Left forelimb (tissue), 1 donor: ENCODE results near the gene ABCB10.
"Not testable (repeated sequence)": the region's sequence is repeated elsewhere in the genome, so short reads cannot be mapped to it uniquely, and the experiment has no call there.

ENCODE experiments used
- DNase-seq: peaks from one replicate; pipeline ENCODE4 v3.0.0-alpha.2; 2018; ENCODE audit warnings: low spot score

Gene ABCB10

GRCh38 chr1:229558460-229559335, at the start of gene ABCB10:
Gene ABCB10, minus strand, starts transcription at chr1:229558707. Its CDS starts 55 bp downstream, at chr1:229558652.
- peak; percentile 97 for DNase-seq

DNA sequence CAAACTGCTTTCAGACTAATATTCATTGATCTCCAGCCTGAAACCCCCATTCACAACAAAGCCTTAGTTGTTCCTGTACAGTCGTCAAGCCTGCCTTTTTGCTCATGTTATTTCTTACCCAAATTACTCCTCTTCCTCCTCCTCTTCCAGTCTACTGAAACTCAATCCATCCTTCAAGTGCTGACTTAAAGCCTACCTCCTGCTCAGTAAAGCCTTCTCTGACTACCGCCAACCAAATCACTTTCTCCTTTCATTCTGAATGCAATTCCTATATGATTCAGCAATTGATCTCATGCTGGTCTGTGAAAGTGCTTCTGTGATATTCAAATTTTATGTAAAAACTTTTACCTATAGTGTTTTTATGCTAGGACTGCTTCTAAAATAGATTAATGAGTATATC, 48.9 kb upstream of the ABCB10 start:
- DNase-seq = no peak

DNA sequence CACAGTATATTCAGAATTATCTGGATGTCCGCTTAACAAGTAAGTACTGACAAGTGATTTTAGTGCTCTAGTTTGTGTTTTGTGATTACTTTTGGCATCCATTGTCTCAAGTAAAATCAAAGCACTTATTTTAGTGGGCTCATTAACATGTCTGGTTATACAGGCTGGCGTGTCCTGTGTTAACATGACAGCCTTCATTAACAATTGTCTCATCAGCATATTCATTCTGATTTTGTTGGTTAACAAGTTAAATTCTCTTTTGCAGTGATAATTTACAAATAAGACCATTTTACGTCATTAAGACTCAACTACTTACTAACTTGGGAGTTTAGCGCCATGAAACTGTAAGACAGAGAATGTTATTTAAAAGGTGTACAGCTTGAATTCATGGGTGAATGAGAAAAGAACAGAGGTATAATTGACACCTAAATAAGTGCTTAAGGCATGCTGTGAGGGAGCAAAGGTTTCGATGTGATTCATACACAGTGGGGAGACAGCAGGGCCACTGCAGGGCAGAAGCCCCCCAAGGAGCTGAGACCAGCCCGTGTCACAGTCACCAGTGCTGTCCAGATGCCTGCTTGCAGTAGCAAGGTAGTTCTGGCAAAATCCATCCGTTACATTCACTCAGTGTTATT, 45.0 kb upstream of the ABCB10 start:
- no peak for DNase-seq

DNA sequence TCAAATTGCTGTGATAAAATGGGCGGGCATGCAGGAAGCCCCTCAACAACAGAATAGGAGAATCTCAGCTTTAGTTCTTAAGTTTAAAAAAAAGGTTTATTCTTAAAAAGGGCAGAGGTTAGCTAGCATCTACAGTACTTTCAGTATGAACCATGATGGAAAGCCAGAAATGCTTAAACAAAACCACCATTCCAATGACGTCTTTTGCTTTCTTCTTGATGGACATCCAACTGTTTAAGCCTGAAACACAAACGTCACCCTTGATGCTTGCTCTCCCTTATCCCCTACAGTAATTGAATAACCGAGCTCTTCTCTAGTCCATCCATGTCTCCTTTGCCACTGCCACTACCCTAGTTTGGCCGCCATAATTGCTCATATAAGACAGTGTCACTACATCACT, 41.7 kb upstream of the ABCB10 start:
- DNase-seq = no peak

- no peak for DNase-seq
Observed at GRCh38 chr1:229599218-229599954, 40.9 kb upstream of the ABCB10 start.

DNA sequence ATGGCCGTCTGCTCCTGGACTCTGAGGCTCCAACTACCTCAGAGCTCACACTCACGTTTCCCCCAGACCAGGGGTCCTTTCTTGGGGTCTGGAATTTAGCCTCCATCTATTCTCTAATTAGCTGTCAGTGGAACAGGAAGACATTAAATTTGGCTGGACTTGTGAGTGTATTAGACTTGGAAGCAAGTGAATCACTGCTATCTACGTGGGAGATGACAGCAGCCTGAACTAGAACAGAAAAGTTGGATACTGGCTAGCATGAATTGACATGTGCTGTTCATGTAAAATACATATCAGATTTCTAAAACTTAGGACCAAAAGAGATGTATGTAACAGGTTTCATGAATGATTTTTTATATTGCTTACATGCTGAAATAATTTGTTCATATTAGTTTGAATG, 39.4 kb upstream of the ABCB10 start:
- no peak for DNase-seq

DNA sequence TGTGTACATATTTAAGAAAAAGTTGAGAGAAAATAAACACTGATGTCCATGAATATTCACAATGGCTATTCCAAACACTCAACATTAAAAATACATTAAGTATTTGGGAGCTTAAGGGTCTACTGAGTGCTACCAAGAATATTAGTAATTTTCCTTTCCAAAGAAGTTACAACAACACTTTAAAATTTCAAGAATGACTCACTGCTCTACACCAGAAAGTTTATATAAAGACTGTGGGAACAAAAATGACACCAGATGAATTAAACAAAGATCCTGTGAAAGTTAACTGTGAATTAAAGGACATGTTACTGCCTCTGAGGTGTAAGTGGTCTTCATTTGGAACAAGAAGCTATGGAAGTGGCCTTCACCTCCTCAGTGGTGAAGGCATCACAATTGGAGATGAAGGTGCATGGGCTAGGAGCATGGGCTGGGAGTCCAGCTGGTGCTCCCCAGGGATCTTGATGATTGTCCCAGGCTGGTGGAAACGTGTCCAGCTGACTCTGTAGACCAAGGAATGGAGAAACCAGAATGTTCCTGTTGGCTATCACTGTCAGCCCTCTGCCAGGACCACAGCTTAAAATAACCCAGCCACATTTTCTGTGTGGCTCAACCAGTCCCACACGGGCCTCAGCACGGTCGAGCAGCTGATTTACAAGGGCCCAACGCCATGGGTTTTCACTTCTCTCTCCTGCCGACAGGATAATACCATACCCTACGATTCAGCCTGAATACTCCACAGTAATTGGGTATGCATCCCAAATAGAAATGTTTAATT, 38.6 kb upstream of the ABCB10 start:
- no peak for DNase-seq

DNA sequence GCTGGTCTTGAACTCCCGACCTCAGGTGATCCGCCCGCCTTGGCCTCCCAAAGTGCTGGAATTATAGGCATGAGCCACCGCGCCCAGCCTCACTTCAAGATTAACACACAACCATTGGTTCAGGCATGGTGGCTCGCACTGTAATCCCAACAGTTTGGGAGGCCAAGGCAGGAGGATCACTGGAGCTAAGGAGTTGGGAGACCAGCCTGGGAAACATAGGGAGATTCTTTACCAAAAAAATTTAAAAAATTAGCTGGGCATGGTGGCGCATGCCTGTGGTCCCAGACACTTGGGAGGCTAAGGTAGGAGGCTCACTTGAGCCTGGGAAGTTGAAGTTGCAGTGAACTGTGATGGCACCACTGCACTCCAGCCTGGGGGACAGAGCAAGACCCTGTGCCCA, 37.4 kb upstream of the ABCB10 start:
- DNase-seq = not testable (repeated sequence)

DNA sequence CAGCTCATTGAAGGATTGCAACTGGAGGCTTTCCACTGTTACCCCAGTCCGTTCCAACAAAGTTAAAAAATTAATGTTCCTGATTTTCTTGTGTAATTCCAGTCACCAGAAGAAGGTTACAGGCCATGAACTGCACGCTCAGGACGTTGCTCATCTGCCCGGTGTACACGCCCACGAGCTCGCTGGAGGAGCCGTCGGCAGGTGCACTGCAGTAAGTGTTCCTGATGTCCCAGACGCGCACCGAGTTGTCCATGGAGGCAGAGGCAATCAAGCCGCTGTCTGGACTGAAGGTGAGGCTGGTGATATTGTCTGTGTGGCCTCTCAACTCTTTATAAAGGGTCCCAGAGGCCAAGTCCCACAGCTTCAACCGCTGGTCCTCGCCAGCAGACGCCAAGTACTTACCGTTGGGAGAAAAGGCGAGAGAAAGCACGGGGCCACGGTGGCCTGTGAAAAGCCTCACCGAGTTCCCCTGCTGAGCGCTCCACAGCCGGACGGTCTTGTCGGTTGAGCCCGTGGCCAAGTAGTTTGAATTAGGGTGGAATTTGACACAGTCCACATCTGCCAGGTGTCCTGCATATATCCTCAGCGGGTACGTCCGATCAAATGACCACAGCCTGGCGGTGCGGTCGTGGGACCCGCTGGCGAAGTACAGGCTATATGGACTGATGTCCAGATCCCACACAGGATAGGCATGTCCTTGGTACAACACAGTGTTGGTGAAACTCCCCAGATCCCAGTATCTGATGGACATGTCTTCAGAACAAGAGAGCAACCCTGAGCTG, 35.9 kb upstream of the ABCB10 start:
- no peak for DNase-seq

- no peak for DNase-seq
Observed at GRCh38 chr1:229593800-229594199, 35.3 kb upstream of the ABCB10 start.

DNA sequence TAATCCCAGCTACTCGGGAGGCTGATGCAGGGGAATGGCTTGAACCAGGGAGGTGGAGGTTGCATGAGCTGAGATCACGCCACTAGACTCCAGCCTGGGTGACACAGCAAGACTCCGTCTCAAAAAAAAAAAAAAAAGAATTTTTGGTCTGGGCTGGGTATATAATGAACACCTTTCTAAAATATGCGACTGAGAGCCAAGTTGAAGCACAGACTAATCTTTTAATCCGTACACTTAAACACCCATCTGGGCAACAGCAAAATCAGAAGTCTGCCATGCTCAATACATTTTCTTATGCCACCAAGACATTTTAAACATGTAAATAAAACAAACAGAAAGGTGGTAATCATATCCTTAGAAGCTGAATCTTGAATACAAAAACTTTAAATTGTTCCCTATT, 31.6 kb upstream of the ABCB10 start:
- DNase-seq = no peak

DNA sequence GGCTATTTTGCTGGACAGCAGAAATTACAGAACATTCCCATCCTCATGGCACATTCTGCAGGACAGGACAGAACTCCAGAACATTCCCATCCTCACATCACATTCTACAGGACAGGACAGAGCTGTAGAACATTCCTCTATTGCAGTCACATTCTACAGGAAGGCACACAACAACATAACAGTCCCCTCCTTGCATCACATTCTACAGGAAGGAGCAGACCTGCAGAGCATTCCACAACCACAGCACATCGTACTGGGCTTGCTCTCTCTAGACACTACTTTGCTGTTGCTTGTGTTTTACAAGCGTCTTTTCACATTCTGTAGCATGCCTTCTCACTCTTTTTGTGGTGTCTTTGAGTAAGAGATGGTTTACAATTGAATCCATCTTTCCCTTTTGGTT, 26.8 kb upstream of the ABCB10 start:
- no peak for DNase-seq

GRCh38 chr1:229582715-229583114, 24.2 kb upstream of the ABCB10 start:
- DNase-seq = no peak

- no peak for DNase-seq
Observed at GRCh38 chr1:229582011-229582694, 23.6 kb upstream of the ABCB10 start.

DNA sequence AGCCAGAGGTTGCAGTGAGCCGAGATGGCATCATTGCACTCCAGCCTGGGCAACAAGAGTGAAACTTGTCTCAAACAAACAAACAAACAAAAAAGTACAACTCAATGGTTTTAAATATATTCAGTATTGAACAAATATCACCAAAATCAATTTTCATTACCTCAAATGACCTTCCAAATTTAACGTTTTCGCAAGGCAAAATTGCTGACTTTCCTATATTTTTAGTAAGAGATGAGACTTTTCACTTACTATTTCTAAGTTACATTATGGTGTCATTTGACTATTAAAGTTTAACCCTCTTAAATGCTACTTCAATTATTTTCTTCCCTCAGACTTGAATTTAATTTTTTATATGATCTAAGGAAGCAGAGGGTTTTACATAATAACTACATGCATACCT, 23.0 kb upstream of the ABCB10 start:
- no peak for DNase-seq

DNA sequence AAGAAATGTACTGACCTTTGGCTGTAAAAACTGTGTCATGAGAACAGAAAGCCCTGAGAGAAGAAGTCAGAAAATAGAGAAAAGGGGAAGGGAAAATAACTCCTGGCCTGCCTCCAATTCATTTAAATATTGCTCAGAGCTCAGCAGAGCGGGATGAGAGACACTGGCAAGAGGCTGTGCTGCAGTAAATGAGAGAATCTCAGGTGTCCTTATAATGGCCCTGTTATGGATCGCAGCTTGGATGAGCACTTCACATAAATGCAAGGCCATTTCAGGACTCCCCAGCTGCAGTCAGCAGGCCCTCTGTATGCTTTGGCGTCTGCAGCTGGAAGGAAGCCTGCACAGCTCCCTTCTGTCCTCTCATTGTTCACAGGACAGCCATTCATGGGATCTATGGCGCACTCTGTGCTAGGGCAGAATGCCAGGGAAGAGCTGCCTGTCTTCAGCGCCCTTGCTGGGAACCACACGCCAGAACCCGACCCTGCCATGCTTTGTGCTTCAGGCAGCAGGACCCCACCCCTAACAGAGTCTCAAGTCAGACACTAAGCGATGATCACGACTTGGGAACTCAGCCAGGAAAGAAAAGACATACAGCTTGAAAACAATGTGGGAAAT, 20.7 kb upstream of the ABCB10 start:
- peak; percentile 78 for DNase-seq

DNA sequence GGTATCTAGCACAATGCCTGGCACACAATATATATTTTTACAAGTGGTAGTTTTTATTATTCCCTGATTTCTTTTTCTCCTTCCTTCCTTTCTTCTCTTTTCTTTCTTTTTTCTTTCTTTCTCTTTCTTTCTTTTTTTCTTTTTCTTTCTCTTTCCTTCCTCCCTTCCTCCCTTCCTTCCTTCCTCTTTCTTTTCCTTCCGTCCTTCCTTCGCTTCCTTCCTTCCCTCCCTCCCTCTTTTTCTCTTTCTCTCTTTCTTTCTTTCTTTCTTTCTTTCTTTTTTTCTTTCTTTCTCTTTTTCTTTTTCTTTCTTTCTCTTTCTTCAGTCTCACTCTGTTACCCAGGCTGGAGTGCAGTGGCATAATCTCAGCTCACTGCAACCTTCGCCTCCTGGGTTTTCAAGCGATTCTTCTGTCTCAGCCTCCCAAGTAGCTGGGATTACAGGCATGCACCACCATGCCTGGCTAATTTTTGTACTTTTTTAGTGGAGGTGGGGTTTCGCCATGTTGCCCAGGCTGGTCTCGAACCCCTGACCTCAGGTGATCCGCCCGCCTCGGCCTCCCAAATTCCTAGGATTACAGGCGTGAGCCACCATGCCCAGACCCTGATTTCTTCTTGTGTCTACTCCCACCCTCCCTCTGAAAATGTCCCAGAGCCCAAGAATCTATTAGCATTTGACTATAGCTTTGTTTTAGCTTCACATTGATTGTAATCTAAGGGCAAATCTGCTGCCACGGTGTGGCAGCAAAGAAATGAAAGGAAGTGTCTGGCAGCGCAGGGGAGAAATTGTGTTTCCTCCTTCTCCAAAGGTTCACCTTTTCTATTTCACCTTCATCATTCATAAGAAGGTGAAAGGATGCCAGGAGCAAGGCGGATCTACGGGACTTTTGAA, 19.9 kb upstream of the ABCB10 start:
- no peak for DNase-seq

DNA sequence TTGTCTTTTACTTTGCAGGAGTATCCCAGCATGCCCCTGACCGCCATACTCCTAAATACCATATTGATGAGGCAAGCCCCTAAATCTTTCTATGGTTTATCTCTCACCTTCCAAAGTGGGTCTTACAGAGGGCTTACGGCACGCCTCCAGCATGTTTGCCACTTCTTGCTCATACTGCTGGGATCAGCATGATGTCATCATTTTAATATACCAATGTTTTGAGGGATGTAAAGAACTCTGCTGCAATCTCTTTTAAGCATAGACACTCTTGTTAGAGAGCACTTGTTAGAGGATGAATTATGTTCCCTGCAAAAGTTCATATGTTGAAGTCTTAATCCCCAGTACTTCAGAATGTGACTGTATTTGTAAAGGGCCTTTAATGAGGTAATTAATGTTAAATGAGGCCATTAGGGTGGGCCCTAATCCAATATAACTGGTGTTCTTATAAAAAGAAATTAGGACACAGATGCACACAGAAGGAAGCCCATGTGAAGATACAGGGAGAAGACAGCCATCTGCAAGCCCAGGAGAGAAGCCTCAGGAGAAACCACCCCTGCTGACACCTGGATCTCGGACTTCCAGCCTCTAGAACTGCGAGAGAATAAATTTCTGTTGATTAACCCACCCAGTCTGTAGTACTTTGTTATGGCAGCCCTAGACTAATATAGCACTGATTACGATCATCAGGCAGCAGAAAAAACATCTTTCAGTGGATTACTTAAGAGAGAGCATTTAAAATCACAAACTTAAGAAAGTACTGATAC, 16.4 kb upstream of the ABCB10 start:
- no peak for DNase-seq
